Measurements from ENCODE around the gene GLB1L2.
"Not testable (repeated sequence)": the region's sequence is repeated elsewhere in the genome, so short reads cannot be mapped to it uniquely, and the experiment has no call there.

Gene GLB1L2, protein sequence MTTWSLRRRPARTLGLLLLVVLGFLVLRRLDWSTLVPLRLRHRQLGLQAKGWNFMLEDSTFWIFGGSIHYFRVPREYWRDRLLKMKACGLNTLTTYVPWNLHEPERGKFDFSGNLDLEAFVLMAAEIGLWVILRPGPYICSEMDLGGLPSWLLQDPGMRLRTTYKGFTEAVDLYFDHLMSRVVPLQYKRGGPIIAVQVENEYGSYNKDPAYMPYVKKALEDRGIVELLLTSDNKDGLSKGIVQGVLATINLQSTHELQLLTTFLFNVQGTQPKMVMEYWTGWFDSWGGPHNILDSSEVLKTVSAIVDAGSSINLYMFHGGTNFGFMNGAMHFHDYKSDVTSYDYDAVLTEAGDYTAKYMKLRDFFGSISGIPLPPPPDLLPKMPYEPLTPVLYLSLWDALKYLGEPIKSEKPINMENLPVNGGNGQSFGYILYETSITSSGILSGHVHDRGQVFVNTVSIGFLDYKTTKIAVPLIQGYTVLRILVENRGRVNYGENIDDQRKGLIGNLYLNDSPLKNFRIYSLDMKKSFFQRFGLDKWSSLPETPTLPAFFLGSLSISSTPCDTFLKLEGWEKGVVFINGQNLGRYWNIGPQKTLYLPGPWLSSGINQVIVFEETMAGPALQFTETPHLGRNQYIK

DNA sequence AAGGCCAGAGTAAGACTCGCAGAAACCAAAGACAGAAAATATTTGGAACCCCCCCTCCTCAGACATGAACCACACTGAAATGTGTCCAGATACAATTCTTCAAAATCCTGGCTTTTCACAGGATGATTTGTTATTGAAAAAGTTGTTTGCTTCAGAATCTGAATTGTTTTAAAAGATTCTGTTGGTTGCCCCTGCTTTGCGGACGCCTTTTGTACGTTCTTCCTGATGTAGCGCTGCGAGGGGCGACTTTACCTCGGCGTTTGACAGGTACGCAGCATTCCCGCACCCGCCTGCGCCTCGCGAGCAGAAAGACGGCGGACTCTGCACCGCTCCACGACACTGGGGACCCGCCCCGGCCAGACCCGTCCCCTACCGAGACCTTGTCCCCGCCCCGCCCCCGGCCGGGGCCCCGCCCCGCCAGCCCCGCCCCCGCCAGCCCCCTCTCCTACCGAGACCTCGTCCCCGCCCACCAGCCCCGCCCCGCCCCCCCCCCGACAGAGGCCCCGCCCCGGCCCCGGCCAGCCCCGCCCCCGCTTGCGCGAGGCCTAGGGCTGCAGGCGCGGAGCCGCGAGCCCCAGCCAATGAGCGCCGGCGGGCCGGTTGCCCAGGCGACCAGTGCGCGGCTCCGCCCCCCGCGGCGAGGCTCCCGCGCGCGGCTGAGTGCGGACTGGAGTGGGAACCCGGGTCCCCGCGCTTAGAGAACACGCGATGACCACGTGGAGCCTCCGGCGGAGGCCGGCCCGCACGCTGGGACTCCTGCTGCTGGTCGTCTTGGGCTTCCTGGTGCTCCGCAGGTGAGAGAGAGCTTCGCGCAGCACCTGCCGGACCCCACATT is at the start of gene GLB1L2:
Gene GLB1L2 (plus strand): TSS at position 635 of the 835 bp plus-strand sequence. CDS start 74 bp downstream, at position 709.
- peak; percentile 54 to 76 for DNase-seq (ENCODE audit: low read depth in 2 of 2)

DNA sequence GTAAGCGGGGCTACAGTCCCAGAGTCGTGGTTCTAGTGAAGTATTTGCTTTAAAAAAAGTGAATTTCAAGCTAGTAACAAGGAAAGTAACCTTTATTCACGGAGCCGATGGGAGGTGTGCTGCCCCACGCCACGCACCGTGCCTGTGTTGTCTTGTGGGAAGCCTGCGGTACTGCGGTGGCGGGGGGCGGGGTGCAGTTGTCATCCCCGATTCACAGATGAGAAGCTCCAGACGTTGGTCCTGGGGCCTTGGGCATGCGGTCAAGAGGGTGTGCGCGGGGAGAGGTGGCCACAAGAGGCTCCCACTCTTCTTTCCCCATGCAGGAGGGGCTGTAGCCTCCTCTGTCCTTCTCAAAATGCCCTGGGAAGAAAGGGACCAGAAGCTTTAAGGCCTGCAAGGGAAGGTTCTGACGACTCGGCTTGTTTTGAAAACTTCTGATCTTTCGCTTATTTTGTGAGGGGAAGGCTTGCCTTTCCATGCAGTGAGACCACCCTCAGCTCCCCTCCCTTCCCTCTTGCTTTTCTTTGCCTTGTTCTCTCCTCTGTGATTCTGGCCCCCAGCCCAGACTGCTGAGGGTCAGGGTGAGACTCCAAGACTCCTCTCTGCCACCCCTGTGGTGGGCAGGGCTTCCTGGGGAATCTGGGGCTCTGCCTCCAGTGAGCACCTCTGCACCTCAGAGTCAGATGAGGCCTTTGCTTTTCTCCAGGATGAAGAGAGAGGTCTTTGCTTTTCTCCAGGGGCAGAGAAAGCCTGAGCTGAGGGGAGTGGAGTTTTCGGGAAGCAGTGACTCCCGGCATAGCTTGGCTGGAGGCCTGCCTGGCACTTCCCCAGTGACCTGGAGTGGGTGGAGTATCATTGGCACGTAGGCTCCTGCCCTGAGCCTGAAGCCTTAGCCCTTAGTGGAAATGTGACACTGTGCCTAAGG is 49.4 kb upstream of the GLB1L2 start:
- no peak for DNase-seq (ENCODE audit: low read depth in 2 of 2)

DNA sequence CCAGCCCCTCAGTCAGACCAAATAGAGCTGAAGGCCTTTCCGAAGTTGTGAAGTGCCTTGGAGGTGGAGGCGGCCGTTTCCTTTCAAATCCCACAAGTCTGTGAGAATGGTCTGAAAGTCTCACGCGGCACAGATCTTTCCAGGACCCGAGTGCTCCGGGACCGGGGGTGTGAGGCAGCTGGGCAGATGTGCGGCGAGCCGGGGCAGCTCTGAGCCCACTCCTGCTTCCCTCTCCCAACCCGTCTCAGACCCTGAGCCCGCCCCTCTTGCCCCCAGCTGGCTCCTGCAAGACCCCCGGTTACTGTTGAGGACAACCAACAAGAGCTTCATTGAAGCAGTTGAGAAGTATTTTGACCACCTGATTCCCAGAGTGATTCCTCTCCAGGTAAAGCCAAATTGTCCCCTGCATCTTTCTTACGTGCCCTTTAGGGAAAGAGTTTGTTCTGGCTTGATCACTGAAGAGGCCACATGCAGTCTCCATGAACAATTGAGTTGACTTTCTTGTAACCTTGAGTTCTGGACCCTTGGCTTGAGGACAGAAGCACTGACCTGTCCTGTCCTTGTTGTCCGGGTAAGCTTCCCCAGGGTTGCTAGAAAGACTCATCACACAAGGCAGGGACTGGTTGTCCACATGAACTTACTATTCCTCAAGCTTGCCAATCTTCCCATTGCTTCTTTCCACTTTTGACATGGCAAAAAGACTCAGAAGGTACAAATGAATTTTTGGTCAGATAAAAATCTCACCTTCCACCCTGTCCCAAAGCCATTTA is 48.1 kb upstream of the GLB1L2 start:
- no peak for DNase-seq (ENCODE audit: low read depth in 2 of 2)

DNA sequence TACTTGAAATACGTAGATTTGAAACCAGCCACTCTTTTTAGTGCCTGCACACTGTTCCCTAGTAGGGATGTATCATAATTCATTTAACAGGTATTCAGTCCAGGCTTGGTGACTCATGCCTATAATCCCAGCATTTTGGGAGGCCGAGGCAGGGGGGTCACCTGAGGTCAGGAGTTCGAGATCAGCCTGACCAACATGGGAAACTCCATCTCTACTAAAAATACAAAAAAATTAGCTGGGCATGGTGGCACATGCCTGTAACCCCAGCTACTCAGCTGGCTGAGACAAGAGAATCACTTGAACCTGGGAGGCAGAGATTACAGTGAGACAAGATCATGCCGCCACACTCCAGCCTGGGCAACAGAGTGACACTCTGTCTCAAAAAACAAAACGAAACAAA is 47.4 kb upstream of the GLB1L2 start:
- not testable (repeated sequence) for DNase-seq (ENCODE audit: low read depth in 2 of 2)

DNA sequence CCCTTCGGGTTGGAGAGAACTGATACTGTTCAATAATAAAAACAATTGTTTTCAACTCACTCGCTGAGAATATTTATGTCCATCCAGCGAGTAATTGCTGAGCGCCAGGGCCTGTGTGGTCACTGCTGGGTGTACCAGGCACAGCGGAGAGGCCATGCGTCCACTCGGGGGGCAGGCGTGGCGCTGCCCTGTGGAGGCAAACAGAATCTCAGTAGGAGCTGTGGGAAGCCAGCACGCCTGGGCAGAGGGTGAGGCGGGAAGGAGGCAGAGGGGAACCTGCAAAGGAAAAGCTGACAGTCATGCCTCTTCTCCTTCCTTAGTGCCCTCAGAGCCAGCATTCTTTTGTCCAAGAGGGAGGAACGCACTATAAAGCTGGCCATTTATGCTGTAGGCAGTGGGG is 44.2 kb upstream of the GLB1L2 start:
- no peak for DNase-seq (ENCODE audit: low read depth in 2 of 2)

DNA sequence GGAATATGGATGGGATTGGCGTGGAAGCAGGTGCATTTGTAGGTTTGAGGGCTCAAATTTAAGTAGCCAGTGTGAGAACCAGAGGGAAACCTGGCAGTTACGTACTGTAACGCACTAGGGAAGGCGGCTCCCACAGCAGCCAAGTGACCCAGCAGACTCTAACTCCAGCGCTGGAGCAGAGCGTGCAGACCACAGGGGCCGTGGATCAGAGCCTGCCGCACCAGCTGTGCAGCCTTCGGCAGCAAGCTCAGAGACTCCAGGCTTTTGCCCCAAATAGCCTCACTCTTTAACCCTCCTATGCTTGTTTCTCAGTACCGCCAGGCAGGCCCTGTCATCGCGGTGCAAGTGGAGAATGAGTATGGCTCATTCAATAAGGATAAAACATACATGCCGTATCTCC is 43.3 kb upstream of the GLB1L2 start:
- no peak for DNase-seq (ENCODE audit: low read depth in 2 of 2)

DNA sequence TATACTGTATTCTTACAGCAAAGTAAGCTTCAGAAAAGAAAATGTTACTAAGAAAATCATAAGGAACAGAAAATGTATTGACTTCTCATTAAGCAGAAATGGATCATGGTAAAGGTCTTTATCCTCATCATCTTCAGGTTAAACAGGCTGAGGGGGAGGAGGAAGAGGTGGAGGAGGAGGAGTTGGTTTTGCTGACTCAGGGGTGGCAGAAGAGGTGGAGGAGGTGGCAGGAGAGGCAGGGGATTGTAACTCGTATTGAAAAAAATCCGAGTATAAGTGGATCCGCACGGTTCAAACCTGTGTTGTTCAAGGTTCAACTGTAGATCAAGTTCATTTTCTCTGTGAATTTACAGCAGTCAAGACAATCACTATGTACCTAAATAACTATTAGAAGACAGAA is 42.6 kb upstream of the GLB1L2 start:
- DNase-seq (ENCODE audit: low read depth in 2 of 2) = no peak

DNA sequence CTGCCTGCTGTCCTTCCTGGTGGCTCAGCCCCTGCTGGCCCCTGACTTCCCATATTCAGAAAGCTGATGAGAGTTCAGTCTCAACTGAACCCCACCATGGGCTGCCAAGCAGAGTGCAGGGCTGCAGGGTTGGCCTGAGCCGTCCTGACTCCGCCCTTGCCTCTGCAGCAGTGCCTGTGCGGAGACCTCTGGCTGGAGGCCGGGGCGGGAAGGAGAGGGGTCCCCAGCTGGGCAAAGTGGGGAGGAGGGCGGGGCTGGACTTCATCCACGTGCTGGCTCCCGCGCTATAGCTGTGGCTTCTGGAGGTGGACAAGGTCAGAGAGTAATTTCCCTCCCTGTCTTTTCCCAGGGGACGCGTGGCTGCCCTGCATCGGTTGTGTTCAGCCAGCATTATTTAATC is 42.0 kb upstream of the GLB1L2 start:
- DNase-seq (ENCODE audit: low read depth in 2 of 2) = no peak

DNA sequence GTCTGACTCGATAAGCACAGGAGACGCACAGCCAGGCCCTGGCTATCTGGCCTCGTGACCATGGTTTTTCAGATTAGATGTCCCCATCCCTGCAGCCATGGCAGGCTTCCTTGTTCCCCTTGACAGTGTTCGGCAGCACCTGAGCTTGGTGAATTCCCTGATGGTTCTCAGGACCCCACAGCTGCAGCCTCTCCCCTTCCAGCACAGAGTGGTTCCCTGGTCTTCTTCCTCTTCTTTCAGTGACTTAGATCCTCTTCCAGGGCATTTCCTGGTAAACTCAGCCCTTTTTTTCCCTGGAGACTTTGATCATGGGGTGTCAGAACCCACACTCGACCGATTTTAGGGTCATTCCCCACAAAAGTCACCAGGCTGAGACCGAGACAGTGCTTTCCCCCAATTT is 41.1 kb upstream of the GLB1L2 start:
- no peak for DNase-seq (ENCODE audit: low read depth in 2 of 2)

DNA sequence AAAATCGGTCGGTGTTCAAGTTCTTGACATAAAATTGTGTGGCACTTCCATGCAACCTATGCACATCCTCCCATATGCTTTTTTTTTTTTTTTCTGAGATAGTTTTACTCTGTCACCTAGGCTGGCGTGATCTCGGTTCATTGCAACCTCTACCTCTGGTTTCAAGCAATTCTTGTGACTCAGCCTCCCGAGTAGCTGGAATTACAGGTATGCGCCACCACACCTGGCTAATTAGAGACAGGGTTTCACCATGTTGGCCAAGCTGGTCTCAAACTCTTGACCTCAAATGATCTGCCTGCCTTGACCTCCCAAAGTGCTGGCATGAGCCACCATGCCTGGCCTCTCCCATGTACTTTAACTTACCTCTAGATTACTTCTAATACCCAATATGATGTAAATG is 40.6 kb upstream of the GLB1L2 start:
- no peak for DNase-seq (ENCODE audit: low read depth in 2 of 2)

DNA sequence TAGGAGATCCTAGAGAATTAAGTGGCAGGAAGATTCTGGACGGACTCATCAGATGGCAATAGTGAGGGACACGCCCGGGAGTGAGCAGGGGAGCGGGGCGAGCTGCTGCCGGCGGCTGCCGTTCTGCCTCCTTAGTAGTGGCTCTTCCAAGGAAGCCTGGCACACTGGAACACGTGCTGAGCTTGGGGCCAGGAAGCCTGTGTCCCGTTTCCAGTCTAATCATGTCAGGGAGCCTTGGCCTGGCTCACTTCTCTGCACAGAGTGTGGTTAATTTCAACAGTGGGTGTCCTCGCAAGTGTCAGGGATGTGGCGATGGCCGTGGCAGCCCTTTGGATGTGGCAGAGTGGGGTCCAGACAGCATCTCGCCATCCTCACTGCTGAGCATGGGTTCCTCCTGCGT is 39.1 kb upstream of the GLB1L2 start:
- DNase-seq (ENCODE audit: low read depth in 2 of 2) = no peak

DNA sequence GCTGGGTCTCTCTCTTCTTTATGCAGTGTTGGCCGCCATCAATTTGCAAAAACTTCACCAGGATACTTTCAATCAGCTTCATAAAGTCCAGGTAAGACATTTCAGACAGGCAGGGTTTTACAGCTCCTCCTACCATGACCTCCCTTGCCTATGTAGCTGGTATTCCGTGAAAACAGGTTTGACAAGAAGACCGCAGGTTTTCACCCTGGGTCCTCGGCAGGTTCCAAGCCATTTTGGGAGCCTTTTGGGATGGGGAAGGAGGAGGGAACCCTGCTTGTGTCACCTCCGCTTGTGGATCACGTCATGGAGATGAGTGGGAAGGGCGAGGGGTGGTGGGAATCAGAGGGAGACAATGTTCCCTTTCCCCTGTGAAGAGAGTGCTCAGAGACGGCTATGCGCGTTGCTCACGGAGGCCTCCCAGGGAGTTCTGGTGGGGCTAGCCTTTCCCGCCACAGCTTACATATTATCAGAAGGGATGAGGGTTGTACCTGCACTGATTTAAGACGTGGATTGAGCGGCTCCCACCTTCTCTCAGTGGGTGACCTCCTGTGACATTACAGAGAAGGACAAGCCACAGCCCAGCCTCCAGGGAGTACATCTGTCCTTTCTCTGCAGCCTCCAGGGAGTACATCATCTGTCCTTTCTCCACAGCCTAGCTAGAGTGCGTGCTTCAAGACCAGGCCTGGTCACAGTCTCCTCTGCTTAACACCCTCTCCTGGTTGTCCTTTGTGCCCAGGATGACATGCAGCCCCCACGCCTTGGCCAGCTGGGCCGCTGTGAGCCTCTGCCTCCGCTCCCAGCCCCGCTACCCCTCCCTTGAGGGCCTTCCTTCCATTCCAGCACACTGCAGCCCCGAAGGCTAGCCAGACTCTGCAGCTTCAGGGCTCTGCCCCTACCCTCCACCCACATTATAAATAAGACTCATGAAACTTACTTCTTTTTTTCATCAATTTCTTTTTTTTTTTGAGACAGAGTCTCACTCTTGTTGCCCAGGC is 38.4 kb upstream of the GLB1L2 start:
- no peak for DNase-seq (ENCODE audit: low read depth in 2 of 2)

DNA sequence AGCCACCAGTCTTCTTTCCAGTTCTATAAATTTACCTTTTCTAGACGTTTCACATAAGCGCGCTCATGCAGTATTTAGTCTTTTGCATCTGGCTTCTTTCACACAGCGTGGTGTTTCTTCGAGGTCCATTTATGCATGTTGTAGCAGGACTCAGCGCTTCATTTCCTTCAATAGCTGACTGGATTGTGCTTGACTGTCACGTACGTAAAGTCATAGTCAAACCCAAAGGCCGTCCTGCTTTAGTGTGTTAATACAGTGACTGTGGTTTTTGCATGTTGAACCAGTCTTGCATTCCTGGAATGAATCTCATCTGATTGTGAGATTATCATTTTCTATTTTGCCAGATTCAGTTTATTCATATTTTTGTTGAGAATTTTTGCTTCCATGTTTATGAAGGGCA is 37.1 kb upstream of the GLB1L2 start:
- no peak for DNase-seq (ENCODE audit: low read depth in 2 of 2)

DNA sequence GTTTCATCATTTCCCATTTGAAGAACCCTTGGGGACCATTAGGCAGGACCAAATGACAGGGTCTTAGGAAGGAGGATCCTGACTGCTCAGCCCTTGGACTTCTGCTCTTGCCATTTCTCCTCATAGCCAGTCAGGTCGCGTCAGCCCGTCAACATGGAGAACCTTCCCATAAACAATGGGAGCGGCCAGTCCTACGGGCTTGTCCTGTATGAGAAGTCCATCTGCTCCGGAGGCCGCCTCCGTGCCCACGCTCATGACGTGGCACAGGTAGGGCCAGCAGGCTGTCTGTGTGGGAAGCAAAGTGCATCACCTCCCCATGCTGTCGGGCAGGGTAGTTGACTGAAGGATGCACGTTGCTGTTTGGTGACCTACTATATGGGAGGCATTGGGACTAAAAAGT is 19.6 kb upstream of the GLB1L2 start:
- DNase-seq (ENCODE audit: low read depth in 2 of 2) = no peak

DNA sequence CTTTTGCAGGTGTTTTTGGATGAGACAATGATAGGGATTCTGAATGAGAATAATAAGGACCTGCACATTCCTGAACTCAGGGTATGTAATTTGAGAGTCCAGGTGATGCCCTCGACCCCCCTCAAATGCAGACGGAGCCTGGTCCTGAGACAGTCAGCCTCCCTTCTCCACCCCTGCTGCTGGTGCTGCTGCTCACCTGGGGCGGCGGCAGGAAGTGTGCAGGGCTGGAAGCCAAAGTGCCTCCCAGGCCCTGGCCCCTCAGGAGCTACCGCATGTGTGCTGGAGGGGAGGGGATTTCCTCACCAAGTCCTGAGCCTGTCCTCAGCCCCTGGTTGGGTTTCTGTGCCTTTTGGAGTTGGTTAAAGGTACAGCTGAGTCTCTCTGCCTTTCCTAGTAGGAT is 19.0 kb upstream of the GLB1L2 start:
- no peak for DNase-seq (ENCODE audit: low read depth in 2 of 2)

DNA sequence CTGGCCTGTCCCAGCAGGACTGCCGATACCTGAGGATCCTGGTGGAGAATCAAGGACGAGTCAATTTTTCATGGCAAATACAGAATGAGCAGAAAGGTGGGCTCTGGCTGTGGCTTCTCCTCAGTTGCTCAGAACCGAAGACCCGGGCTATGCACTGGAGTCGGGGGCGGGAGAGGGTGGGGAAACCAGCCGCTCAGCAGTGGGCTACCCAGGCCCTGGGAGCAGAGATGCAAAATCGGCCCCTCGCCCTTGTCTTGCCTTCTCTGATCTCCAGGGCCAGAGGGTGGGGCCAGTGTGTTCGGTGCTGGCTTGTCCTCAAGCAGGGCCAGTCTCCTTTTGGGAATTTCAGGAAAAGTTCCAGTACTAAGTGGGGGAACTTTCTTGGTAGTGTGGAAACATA is 18.4 kb upstream of the GLB1L2 start:
- DNase-seq (ENCODE audit: low read depth in 2 of 2) = no peak

DNA sequence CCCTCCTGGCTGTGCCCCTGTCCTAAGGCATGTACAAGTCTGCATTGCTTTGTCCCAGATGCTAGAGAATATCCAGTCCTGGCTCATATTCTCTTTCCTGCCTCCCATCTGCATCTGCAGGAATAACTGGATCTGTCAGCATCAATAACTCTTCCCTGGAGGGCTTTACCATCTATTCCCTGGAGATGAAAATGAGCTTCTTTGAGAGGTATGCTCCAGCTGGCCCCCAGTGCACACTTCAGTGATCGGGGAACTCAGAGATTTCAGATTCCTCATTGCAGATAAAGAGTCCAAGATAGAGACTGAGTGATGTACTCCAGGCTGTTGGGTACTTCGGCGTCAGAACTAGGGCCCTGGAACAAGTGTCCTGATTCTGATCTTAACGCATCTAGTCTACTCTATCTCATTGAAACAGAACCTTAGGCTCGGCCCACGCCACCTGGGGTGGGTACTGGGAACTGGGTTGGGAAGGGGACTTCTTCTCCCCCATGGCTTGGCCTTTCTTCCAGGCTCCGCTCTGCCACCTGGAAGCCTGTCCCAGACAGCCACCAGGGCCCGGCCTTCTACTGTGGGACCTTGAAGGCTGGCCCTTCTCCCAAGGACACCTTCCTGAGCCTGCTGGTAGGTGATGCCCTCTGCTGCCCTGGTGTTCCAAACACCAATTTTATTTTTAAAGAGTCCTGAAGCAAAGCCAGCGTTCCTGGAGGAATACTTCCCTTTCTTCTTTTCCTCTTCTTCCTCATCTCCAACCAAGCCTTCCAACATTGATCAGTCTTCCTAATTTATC is 17.8 kb upstream of the GLB1L2 start:
- DNase-seq (ENCODE audit: low read depth in 2 of 2) = no peak

DNA sequence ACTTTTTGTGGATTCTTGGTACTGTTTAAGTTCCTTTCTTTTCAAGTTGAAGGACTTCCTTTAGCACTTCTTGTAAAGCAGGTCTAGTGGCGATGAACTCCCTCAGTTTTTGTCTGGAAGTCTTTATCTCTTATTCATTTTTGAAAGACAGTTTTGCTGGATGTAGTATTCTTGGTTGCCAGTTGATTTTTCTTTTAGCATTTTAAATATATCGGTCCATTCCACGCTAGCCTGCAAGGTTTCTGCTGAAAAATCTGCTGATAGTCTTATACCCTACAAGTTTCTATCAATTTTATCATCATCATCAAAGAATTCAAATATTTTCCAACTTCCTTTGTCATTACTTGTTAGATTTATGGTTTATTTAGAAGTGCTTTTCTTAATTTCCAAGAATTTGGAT is 14.7 kb upstream of the GLB1L2 start:
- no peak for DNase-seq (ENCODE audit: low read depth in 2 of 2)

DNA sequence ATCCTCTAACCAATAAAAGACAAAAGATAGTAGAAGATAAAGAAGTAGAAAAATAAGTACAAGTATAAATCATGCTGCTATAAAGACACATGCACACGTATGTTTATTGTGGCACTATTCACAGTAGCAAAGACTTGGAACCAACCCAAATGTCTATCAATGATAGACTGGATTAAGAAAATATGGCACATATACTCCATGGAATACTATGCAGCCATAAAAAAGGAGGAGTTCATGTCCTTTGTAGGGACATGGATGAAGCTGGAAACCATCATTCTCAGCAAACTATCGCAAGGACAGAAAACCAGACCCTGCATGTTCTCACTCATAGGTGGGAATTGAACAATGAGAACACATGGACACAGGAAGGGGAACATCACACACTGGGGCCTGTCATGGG is 10.4 kb upstream of the GLB1L2 start:
- DNase-seq (ENCODE audit: low read depth in 2 of 2) = not testable (repeated sequence)

All from stimulated activated CD4-positive, alpha-beta T cell treated with anti-CD3 and anti-CD28 coated beads, Interleukin-15, amount 100 ng/mL, for 48 hours (primary cell).